Keratinocyte (primary cell): ENCODE results near the gene LRRC43. TPM values are rescaled to one million over a fixed set of nuclear protein-coding genes. Genes with fewer than 3 reads are reported as not detected.
A peak's percentile ranks its signal among the peaks of the same experiment; 100 is the strongest.

ENCODE experiments used
- DNase-seq: peaks from one replicate; pipeline ENCODE4 v3.0.0-alpha.2; 2011; ENCODE audit warnings: low read depth, missing footprints, low spot score
- FAIRE-seq: peaks from 2 replicates; lab custom pipeline; 2011; peaks lifted over from hg19 to GRCh38; lab: Jason Lieb, UNC
- H2AFZ ChIP-seq: 2 replicates; pipeline ENCODE4 v1.6.0; 2012; ENCODE audit warnings: low read length, control low read depth, inconsistent platforms; ENCODE audit not compliant: control insufficient read depth
- H3K27ac ChIP-seq: 2 replicates; pipeline ENCODE4 v1.5.1; 2011; ENCODE audit warnings: low read length; ENCODE audit not compliant: control insufficient read depth, insufficient read depth
- H3K27me3 ChIP-seq: 3 replicates; pipeline ENCODE4 v1.6.0; 2011; ENCODE audit warnings: low read length; ENCODE audit not compliant: control insufficient read depth, insufficient read depth; ENCODE audit errors: extremely low read depth
- H3K36me3 ChIP-seq, 2 experiments: 2 replicates in 1 of 2; 3 replicates in 1 of 2; pipeline ENCODE4 v1.5.1; 2011; ENCODE audit warnings: low read length in 2 of 2, mild to moderate bottlenecking in 1 of 2; ENCODE audit not compliant: control insufficient read depth in 2 of 2, insufficient read depth in 2 of 2; ENCODE audit errors: extremely low read depth in 1 of 2
- H3K4me1 ChIP-seq: 3 replicates; pipeline ENCODE4 v1.5.1; 2011; ENCODE audit warnings: low read length; ENCODE audit not compliant: control insufficient read depth, insufficient read depth; ENCODE audit errors: extremely low read depth
- H3K4me2 ChIP-seq: 3 replicates; pipeline ENCODE4 v1.6.0; 2011; ENCODE audit warnings: low read depth, low read length; ENCODE audit not compliant: control insufficient read depth, insufficient read depth; ENCODE audit errors: extremely low read depth
- H3K4me3 ChIP-seq, 3 experiments: fragments of 200-600 bp in 1 of 3; sonication (generic) in 1 of 3; 2 replicates in 2 of 3; 3 replicates in 1 of 3; pipeline ENCODE4 v1.5.1; 2011 to 2016; ENCODE audit warnings: low read length in 3 of 3, mild to moderate bottlenecking in 3 of 3, control low read depth in 2 of 3, inconsistent platforms in 1 of 3, low read depth in 1 of 3, mixed read lengths in 1 of 3, mixed run types in 1 of 3, moderate library complexity in 1 of 3; ENCODE audit not compliant: control insufficient read depth in 2 of 3, insufficient read depth in 2 of 3; ENCODE audit errors: extremely low read depth in 1 of 3
- H3K79me2 ChIP-seq: 2 replicates; pipeline ENCODE4 v1.6.0; 2012; ENCODE audit warnings: low read length; ENCODE audit not compliant: control insufficient read depth, insufficient read depth
- H3K9ac ChIP-seq: 3 replicates; pipeline ENCODE4 v1.6.0; 2011; ENCODE audit warnings: low read length; ENCODE audit not compliant: control insufficient read depth, insufficient read depth; ENCODE audit errors: extremely low read depth
- H3K9me1 ChIP-seq: 3 replicates; pipeline ENCODE4 v1.6.0; 2011; ENCODE audit warnings: low read length; ENCODE audit not compliant: control insufficient read depth, insufficient read depth; ENCODE audit errors: extremely low read depth
- H3K9me3 ChIP-seq: 2 replicates; pipeline ENCODE4 v1.5.1; 2012; ENCODE audit warnings: low read depth, low read length; ENCODE audit not compliant: control insufficient read depth
- H4K20me1 ChIP-seq: 3 replicates; pipeline ENCODE4 v1.6.0; 2011; ENCODE audit warnings: low read length; ENCODE audit not compliant: control insufficient read depth, insufficient read depth; ENCODE audit errors: extremely low read depth
- EZH2 ChIP-seq: IDR thresholded peaks from one replicate; pipeline ENCODE4 v1.6.1; 2012; ENCODE audit warnings: inconsistent platforms, mild to moderate bottlenecking, low read length, moderate library complexity
- dilution Hi-C: fragments of 300-500 bp; cut with MboI; formaldehyde crosslinking; loops from one replicate; pipeline ENCODE4 v1.7.0; 2020; ENCODE audit warnings: low sequenced_read_pairs; ENCODE audit not compliant: extremely low pct_ligation_motif_present
- polyA plus RNA-seq, 5 experiments: library from polyadenylated mRNA; depleted of rRNA in 3 of 5; stranded (reverse) in 3 of 5; stranded (forward) in 1 of 5; unstranded in 1 of 5; fragments of >200 nt; gene quantifications; 1 replicate in 1 of 5; 2 replicates in 3 of 5; 3 replicates in 1 of 5; pipeline versions ENCODE4 v1.2.1 to v1.2.3, GENCODE V29; 2011 to 2012; ENCODE audit warnings: missing spikeins in 2 of 5, low read depth in 1 of 5, low replicate concordance in 1 of 5
- TF ChIP-seq, protein P1 (sequence below), 3 experiments: IDR thresholded peaks in 1 of 3; conservative IDR thresholded peaks in 1 of 3; optimal IDR thresholded peaks in 1 of 3; 2 replicates in 2 of 3; 3 replicates in 1 of 3; pipeline versions ENCODE3 to v1.5.1; 2011; ENCODE audit warnings: low read length in 3 of 3, mild to moderate bottlenecking in 3 of 3, moderate library complexity in 2 of 3, control low read depth in 1 of 3, inconsistent platforms in 1 of 3; ENCODE audit not compliant: insufficient read depth in 2 of 3; ENCODE audit errors: extremely low read depth in 1 of 3

The LRRC43 gene
- polyA plus RNA-seq, 1 donor (not counting 4 experiments of a cell fraction or from before 2014, with no cell fraction given): 0.45 TPM

- no peaks in the 10 kb centered on the region for H3K79me2 ChIP-seq
- no peak for TF ChIP-seq EZH2
- TF ChIP-seq, protein P1, sequence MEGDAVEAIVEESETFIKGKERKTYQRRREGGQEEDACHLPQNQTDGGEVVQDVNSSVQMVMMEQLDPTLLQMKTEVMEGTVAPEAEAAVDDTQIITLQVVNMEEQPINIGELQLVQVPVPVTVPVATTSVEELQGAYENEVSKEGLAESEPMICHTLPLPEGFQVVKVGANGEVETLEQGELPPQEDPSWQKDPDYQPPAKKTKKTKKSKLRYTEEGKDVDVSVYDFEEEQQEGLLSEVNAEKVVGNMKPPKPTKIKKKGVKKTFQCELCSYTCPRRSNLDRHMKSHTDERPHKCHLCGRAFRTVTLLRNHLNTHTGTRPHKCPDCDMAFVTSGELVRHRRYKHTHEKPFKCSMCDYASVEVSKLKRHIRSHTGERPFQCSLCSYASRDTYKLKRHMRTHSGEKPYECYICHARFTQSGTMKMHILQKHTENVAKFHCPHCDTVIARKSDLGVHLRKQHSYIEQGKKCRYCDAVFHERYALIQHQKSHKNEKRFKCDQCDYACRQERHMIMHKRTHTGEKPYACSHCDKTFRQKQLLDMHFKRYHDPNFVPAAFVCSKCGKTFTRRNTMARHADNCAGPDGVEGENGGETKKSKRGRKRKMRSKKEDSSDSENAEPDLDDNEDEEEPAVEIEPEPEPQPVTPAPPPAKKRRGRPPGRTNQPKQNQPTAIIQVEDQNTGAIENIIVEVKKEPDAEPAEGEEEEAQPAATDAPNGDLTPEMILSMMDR (optimal IDR thresholded peaks at IDR 0.05 in 1 of 3, IDR thresholded peaks at IDR 0.05 in 1 of 3, conservative IDR thresholded peaks at IDR 0.05 in 1 of 3; ENCODE audit: extremely low read depth in 1 of 3, insufficient read depth in 2 of 3, low read length in 3 of 3): no peak
- H3K9me1 ChIP-seq: no peaks in the 10 kb centered on the region
- peaks cover 11 to 16% of the 10 kb centered on the region in 2 experiments for H3K36me3 ChIP-seq
- DNase-seq: no peak
- H3K4me3 ChIP-seq: peak within 1 kb of the TSS; percentile 50 to 63 (median 61)
- peak within 1 kb of the TSS; percentile 58 for H3K9ac ChIP-seq
- H3K27ac ChIP-seq: no peak within 1 kb of the TSS
- peak within 1 kb of the TSS; percentile 77 for H3K4me2 ChIP-seq
- H2AFZ ChIP-seq: peak within 1 kb of the TSS; percentile 62
- no peaks in the 10 kb centered on the region for H4K20me1 ChIP-seq
- peaks cover 3% of the 10 kb centered on the region for H3K4me1 ChIP-seq
- H3K27me3 ChIP-seq: peaks cover 12% of the 10 kb centered on the region
- H3K9me3 ChIP-seq: no peaks in the 10 kb centered on the region
- no peak for FAIRE-seq
- dilution Hi-C loops: no loop called here
Observed at GRCh38 chr12:122203301-122204166, 20.6 kb downstream of the LRRC43 start, which contains the start of gene B3GNT4. B3GNT4 (plus strand) TSS chr12:122203709; CDS start chr12:122204619, 910 bp downstream.

DNA sequence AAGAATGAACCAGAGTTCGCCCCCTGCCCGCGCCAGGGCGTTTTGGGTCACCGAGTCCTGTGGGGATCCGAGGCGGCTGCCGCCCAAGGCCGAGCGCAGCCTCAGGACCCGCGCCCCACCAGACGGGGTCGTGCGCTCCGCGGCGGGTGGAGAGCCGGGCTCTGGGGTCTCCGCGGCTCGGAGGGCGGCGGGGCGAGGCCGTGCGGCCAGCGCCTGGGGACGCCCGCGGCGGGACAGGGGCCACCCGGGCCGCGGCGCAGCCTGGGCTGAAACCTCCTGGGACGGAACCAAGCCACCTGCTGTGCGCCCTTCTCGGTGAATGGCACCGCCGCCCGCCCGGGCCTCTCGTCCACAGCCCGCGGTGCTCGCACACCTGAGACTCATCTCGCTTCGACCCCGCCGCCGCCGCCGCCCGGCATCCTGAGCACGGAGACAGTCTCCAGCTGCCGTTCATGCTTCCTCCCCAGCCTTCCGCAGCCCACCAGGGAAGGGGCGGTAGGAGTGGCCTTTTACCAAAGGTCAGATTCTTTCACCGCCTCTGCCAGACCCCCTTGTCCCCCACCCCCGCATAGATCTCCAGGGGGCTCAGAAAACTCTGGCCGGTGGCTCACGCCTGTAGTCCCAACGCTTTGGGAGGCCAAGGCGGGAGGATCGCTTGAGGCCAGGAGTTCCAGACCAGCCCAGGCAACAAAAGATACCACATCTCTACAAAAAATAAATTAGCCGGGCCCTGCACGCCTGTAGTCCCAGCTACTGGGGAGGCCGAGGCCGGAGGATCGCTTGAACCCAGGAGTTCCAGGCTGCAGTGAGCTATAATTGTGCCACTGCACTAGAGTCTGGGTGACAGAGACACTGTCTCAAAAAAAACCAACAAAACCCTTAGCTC, 21.5 kb downstream of the LRRC43 start:
- peak; percentile 57 for TF ChIP-seq EZH2
- TF ChIP-seq, protein P1 (optimal IDR thresholded peaks at IDR 0.05 in 1 of 3, IDR thresholded peaks at IDR 0.05 in 1 of 3, conservative IDR thresholded peaks at IDR 0.05 in 1 of 3; ENCODE audit: extremely low read depth in 1 of 3, insufficient read depth in 2 of 3, low read length in 3 of 3): no peak
- dilution Hi-C loops: no loop called here
- Histone ChIP-seq H3K79me2 (no peaks in the 10 kb centered on the region), H3K9me3 (no peaks in the 10 kb centered on the region), H3K9me1 (no peaks in the 10 kb centered on the region), H4K20me1 (no peaks in the 10 kb centered on the region), H3K4me1 (peaks cover 3% of the 10 kb centered on the region), H2AFZ (peak overlapping the region; percentile 58), H3K4me2 (peak overlapping the region; percentile 77), H3K27me3 (peaks cover 12% of the 10 kb centered on the region), H3K9ac (peak overlapping the region; percentile 58), H3K4me3 (peak overlapping the region; percentile 50 to 63 (median 61)), H3K27ac (no peak overlapping the region), H3K36me3 (peaks cover 11 to 16% of the 10 kb centered on the region in 2 experiments)
- FAIRE-seq (no peak), DNase-seq (no peak)
